HL-60/S4 (cell line): ENCODE data around the gene PROK1.
"Not testable (repeated sequence)": the region's sequence is repeated elsewhere in the genome, so short reads cannot be mapped to it uniquely, and the experiment has no call there.

Source experiments
- in situ Hi-C: fragments of 300-500 bp; cut with MboI; formaldehyde crosslinking; loops from 2 replicates; pipeline ENCODE4 v1.14.3; 2022; ENCODE audit warnings: low sequenced_read_pairs

The PROK1 gene

GRCh38 chr1:110433213-110433612 is 17.7 kb upstream of the PROK1 start:
- in situ Hi-C loops, result no loop called here

- in situ Hi-C loops, result no loop called here
These were observed 17.1 kb upstream of the PROK1 start for GRCh38 chr1:110433803-110434202.

- in situ Hi-C loops, result no loop called here
These were observed 16.0 kb upstream of the PROK1 start for GRCh38 chr1:110434946-110435345.

- in situ Hi-C loops, result no loop called here
These were observed 14.3 kb upstream of the PROK1 start for GRCh38 chr1:110436635-110437034.

GRCh38 chr1:110437645-110438299 is 13.2 kb upstream of the PROK1 start:
- in situ Hi-C loops, result not testable (repeated sequence)

GRCh38 chr1:110438893-110439292 is 12.1 kb upstream of the PROK1 start:
- in situ Hi-C loops, result no loop called here

GRCh38 chr1:110439873-110440272 is 11.1 kb upstream of the PROK1 start:
- in situ Hi-C loops, result not testable (repeated sequence)

- in situ Hi-C loops, result no loop called here
These were observed 10.1 kb upstream of the PROK1 start for GRCh38 chr1:110440877-110441276.

GRCh38 chr1:110441888-110442287 is 9.1 kb upstream of the PROK1 start:
- in situ Hi-C loops, result no loop called here

- in situ Hi-C loops, result no loop called here
These were observed 7.5 kb upstream of the PROK1 start for GRCh38 chr1:110443451-110443850.

GRCh38 chr1:110444561-110444960 is 6.4 kb upstream of the PROK1 start:
- in situ Hi-C loops, result no loop called here

- in situ Hi-C loops, result loop anchor here (10.0 kb wide), 1 partner anchor 245 kb away; no protein-coding TSS in a partner anchor
These were observed 993 bp upstream of the PROK1 start for GRCh38 chr1:110449661-110450651.

GRCh38 chr1:110452330-110452729 is 1.4 kb downstream of the PROK1 start:
- in situ Hi-C loops, result loop anchor here (10.0 kb wide), 1 partner anchor 248 kb away; no protein-coding TSS in a partner anchor

GRCh38 chr1:110453829-110454228 is 2.9 kb downstream of the PROK1 start:
- in situ Hi-C loops, result loop anchor here (10.0 kb wide), 1 partner anchor 249 kb away; no protein-coding TSS in a partner anchor

- in situ Hi-C loops, result loop anchor here (10.0 kb wide), 1 partner anchor 250 kb away; no protein-coding TSS in a partner anchor
These were observed 3.4 kb downstream of the PROK1 start for GRCh38 chr1:110454328-110454727.

GRCh38 chr1:110455151-110455550 is 4.2 kb downstream of the PROK1 start:
- in situ Hi-C loops, result loop anchor here (10.0 kb wide), 1 partner anchor 250 kb away; no protein-coding TSS in a partner anchor

GRCh38 chr1:110457206-110457605 is 6.3 kb downstream of the PROK1 start:
- in situ Hi-C loops, result loop anchor here (10.0 kb wide), 1 partner anchor 252 kb away; no protein-coding TSS in a partner anchor

- in situ Hi-C loops, result no loop called here
These were observed 9.6 kb downstream of the PROK1 start for GRCh38 chr1:110460253-110461220.

GRCh38 chr1:110462093-110462492 is 11.1 kb downstream of the PROK1 start:
- in situ Hi-C loops, result no loop called here

- in situ Hi-C loops, result no loop called here
These were observed 12.0 kb downstream of the PROK1 start for GRCh38 chr1:110462964-110463363.
